GM18517 (cell line): ENCODE results near the gene TTC6.
"Not testable (repeated sequence)": the region's sequence is repeated elsewhere in the genome, so short reads cannot be mapped to it uniquely, and the experiment has no call there.

Experiments
- ATAC-seq: cut with Tn5 transposase; IDR thresholded peaks from one replicate; pipeline ENCODE4 v1.9.1; 2021; ENCODE audit warnings: mild to moderate bottlenecking, moderate library complexity; ENCODE audit not compliant: unreplicated experiment

The TTC6 gene, protein sequence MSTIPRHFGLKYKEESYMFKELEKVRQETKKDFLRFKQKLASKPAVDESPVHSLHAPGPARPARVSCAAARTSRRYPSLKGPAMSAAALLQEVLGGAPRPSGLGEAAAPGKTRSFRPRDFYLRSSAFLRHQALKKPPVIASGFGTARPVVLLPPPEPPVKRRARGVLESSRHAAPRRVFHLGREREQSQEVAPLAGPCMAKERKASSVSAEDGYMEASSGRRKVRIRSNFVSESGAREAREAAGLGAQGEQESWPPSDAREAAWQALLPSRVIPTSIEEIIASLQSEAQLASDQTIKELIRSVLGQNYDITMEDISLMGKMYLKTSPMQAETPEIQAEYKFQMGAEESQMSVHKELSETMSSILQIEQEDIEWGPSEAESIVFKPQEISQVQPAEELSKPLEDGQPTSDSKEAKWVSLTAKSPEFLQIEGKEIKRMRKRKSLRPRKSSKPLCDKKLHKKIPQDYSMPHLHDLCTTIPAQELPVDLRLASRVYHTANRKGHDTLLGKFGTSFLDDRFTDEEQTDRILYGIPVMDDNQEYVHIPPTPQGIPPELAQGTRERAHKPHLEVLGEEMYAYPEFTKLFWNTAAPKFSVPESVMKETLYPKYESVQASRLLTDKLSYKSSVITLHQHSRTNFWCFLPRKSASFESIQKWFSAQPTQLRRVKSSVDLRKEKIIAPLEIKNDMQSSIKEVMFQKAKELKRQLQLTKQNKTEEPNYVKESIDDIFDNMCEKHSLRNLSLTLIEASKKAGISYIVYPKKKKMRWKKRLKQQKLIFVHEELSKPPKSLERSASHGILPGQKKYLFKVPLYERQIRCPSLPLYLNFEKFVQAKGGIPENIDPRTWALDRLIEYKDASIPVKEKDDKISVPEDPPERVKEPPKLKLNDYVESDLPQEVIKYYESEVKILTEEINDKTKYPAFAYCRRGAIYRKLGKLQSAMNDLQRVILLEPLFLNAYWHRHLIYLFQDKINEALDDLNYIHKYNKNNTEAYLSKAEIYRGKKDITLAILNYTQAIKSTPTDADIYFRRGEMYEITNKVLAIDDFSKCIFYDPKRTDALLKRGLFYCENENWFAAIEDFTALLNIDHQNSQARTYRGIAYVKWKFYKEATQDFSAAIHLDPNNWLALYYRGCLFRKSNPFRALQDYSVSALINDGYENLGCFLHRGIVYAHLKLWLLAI (N-terminal part only)

DNA sequence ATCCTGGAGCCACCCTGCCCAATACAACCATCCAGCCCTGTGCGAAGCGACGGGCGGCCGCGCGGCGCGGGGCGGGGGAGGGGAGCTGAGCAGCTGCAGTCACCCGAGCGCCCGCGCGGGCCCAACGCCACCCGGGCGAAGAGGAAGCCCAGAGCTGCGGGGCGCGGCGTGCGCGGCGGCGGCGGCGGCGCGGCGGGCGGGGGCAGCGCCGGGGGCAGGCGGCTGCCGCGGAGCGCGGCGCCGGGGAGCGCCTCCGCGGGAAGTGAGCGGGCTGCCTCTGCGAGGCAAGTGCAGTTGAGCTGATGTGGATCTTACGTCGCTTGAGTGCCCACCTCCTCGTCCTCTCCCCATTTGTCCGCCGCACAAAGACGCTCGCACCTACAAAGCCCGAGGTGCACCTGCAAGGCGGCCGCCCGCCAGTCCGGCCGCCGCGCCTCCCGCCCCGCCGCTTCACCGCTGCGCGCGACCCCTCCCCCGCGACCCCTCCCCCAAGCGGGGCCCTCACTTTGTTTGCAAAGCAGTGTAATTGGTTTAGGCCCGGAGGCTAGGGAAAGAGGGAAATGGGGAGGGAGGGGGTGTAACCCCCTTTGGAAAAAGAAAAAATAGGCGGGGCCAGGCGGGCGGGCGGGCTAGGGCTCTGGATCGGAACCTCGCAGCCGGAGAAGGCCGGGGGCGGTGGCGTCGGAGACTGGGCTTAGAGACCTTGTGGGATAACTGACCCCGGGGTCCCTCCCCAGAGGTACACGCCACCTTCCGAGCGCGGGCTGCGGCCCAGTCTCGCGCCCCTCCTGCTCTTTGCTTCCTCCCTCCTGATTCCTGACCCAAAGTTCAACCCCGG is at the start of gene TTC6, which contains the start of gene FOXA1:
Gene TTC6, plus strand, starts transcription at position 659 of the 838 bp plus-strand sequence. CDS start 26,436 bp downstream, outside the sequence.
Gene FOXA1, minus strand, starts transcription at position 279 of the 838 bp plus-strand sequence. Its CDS starts 277 bp downstream, at position 2.
- no peak for ATAC-seq

DNA sequence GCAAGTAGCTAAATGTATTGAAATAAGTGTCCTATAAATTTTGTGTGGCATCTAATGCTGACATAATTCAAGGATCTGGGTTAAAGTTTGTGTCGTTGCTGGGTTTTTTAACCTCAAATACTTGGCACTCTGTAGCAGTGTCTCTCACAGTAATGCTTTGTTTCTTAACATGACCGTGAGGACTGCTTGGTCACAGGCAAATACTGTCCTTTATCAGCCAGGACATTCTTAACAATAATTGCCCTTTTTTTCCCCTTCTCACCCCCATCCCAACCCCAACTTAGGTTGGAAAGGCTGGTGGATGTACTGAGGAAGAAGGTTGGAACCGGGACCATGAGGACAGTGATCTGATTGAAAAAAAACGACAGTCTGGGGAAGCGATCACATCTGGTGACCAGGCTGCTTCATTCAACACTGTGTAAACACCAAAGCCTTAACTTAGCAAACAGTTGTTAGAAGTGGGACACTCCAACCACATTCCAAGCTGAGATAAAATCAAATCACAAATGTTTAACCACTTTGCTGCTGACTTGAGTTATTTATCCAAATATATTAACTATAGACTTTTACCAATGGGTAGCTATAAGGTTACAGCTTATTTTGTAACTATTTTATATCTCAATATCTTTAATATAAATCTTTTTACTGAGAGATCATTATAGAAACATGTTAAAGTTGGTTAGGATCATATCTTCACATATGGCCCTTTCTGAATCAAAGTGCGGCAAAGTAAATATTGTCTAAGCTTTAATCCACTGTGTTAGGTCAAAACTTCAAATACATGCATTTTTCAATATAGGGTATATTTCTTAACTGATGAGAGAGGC is 48.6 kb upstream of the TTC6 start:
- no peak for ATAC-seq

DNA sequence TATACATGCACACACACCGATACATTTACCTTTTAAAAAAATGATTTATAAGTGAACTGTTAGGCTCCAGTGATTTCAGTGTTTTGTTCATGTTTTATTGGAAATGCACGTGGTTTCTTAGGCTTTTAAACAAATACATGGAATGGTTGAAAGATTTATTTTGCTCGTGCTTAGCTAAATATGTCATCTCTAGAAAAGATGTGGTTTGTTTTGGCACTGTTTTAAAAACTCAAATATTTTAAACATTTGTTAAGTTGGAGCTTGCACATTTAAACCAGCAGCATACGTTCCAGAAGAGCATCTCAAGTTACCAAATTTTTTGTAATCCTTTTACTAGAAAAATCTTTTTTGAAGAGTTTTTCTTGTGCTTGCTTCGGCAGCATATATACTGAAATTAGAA is 44.9 kb upstream of the TTC6 start:
- ATAC-seq = no peak

DNA sequence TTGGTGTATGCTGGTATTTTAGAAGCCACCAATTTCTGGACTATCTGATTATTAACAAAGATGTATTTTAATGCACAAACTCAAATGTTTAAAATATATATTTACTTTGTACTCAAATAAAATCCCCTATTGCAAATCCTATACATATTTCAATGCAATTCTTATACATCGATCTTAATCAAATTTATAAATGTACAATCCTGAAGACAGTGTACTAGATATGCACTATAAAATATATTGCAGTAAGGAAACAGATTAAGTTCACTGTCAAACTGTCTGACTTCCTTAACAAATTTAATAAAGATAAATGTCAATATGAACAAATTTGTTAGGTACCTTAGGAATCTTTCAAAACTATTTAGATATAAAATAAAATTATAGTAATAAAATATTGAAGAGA is 44.3 kb upstream of the TTC6 start:
- no peak for ATAC-seq

DNA sequence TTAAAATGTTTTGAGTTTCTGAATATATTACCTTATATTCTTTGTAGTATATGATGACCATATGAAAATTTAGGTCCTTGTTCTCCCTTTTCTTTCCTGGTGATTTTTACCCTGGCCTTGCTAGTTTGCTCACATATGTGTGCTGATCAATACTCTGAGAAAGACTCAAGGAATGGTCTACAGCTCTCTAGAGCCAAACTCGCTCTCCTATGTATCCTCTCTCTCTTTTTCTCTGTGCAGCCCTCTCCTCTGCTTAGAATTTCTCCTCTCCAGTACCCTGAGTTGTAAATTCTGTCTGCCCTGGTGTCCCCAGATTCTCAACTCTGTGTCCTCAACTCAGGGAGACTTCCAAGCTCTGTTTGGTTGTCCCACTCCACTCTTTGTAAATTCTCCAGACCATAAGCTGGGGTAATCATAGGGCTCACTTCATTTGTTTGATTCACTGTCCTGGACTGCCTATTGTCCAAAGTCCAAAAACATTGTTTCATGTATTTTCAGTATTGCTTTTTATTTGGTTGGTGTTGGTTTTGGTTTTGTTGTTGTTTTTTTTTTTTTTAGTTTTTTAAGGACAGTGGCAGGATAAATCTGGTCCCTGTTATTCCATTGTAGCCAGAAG is 41.4 kb upstream of the TTC6 start:
- no peak for ATAC-seq

DNA sequence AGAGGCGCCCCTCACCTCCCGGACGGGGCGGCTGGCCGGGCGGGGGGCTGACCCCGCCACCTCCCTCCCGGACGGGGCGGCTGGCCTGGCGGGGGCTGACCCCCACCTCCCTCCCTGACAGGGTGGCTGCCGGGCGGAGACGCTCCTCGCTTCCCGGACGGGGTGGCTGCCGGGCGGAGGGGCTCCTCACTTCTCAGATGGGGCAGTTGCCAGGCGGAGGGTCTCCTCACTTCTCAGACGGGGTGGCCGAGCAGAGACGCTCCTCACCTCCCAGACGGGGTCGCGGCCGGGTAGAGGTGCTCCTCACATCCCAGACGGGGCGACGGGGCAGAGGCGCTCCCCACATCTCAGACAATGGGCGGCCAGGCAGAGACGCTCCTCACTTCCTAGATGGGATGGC is 39.8 kb upstream of the TTC6 start:
- ATAC-seq = not testable (repeated sequence)

DNA sequence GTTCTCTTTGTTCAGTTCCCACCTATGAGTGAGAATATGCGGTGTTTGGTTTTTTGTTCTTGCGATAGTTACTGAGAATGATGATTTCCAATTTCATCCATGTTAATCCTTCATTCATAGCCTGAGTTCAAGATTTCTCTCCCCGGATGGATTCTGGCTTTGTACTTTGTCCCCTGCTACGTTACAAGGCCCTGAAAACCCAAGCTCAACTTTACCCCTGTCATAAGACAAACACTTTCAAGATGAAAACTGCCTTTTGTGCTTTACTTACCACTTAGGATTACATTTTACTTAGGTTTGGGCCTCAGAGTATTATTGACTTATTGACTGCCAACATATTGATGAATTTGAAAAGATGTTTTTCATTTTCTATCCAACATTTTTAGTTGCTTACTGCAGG is 36.7 kb upstream of the TTC6 start:
- ATAC-seq = no peak

DNA sequence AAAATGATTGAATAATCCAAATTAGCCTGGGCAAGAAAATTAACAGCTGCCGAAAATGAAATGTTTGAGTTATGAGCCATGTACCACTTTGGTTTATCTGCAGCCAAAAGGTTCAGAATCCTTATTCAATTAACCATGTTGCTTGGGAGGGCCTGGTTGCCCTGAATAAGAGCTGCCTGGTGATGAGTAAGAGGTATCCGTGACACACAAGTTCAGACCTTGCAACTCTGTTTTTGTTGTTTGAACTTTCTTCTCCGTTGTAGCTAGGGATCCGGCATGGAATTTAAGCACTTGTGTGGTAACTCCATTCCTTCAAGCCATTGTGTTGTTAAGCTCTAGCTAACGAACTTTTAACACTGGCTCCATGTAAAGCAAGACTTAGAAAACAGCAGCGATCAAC is 36.0 kb upstream of the TTC6 start:
- ATAC-seq = no peak

DNA sequence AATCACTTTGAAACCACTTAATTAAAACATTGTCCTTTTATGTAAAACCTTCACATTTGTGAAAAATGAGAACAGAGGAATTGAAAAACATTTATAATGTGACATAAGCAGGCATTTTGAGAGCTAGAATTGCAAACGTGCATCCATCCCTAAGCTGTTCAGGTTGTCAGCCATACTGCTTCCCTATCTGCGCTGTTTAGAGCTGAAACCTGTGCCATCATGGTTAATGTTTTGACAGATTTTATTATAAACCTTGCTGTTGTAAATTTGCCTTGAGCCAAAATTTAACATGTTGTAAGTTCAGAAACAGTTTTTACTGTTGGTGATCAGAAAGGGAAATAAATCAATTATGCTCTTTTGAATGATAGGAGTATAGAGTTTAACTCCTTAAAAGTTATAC is 32.2 kb upstream of the TTC6 start:
- no peak for ATAC-seq

DNA sequence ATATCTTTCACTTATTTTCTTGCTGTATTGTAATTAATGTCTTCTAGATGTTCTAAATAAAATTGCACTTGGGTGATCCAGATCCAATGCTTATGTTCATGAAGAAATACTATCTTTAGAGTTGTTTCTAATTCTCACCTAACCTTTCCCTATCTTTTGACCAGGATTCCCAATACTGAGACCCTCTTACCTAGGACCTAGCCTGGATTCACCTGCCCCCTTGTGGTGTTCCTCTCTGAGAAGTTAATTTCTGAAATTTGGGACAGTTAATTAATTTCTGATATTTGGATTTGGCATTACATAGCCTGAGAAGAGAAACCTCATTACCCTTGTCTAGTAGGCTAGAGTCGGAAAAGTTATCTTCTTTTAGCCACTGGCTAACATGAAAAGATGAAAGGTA is 29.9 kb upstream of the TTC6 start:
- ATAC-seq = no peak

DNA sequence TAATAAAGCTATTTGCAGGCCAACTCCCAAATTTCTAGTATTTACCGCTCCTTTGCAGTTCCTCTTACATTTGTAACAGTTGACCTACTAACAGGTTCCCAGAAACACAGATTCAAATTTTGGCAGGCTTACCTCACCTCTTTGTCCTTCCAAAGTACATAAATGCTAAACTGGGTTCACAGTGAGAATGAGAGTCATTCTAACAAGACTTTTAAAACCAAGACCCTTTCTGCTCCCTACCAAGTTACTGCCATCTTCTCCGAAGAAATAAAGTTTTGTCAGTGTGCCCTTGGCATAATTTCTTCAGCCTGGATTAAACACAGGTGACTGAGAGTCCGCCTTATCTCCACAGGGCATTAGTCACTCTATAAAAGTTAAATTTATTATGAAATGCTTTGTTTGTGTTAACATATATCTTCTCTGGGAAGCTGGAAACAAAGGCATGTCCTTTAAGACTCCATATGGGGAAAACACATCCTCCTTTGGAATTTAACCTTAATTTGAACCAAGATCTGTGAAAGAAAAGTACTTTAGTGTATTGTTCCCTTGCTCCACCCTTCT is 28.5 kb upstream of the TTC6 start:
- ATAC-seq = no peak

DNA sequence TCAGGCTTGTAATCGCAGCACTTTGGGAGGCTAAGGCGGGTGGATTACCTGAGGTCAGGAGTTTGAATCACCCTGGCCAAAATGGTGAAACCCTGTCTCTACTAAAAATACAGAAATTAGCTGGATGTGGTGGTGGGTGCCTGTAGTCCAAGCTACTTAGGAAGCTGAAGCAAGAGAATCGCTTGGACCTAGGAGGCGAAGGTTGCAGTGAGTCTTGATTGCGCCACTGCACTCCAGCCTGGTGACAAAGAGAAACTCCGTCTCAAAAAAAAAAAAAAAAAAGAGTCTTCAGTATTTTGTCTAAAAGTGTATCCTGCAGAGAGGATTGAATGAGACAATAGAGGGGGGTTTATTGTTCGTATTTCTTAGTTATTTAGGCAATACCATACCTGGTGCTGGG is 25.7 kb upstream of the TTC6 start:
- no peak for ATAC-seq

DNA sequence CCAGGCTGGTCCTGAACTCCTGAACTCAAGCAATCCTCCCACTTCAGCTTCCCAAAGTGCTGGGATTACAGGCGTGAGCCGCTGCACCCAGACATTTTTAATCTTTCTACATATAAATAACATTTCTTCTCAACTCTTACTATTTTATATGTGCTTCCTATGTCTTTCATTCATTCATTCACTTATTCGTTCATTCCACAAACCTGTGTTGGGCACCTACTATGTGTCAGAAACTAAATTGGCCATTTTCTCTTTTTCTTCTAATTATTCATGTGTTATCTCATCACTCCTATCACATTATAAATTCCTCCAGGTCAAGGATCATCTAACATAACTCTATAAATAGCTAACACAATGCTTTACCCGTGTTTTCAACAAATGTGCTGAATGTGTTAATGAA is 24.0 kb upstream of the TTC6 start:
- no peak for ATAC-seq

DNA sequence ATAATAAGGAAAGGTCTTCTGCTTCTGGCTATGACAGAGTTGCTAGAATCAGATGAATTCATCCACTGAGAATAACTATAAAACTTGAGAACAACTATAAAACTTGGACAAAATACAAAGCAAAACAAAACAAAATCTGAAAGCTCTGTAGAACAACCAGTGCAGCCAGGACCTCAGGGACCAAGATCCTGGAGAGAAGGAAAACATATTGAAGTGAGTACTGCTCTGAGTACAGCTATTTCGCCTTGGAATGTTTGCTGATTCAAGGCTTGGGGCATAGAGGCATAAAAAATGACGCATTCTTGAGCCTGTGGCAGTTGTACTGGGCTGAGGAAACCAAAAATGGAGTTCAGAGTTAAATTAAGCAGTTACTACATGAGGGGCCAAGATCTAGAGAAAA is 22.1 kb upstream of the TTC6 start:
- no peak for ATAC-seq

DNA sequence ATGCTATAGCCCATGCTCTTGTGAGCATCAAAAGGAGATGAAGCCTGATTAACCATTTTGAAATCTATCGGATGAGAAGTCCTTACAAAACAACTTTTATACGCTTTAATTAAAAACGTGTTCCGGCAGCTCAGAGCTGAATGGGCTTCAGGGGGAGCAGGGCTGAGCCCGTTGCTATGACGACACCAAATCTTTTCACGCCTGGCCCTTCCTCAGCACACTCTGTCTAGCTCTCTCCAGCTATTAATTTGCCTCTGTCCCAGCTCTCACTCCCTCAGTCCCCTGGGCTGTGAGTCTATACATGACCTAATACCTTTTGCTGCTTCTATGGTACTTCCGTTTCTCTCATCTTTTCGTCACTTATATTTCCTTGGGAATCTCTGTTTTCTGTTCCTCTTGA is 16.2 kb upstream of the TTC6 start:
- ATAC-seq = no peak

DNA sequence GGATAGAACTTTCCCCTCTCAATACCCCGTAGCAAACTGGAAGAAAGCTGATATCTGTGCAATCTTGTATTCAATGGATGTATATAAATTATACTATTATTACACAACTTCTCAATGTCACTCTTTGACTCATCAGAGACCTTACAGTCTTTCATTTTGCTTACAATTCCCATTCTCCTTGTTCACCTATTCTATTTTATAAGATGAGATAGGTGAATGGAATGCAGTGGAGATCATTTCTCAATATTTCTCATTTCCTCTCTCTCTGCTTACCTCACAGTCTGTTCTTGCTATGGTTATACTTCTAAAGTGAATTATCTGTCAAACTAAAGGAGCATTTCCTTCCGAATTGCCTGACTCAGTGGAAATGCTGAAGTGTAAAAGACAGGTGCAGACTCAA is 15.3 kb upstream of the TTC6 start:
- ATAC-seq = no peak

DNA sequence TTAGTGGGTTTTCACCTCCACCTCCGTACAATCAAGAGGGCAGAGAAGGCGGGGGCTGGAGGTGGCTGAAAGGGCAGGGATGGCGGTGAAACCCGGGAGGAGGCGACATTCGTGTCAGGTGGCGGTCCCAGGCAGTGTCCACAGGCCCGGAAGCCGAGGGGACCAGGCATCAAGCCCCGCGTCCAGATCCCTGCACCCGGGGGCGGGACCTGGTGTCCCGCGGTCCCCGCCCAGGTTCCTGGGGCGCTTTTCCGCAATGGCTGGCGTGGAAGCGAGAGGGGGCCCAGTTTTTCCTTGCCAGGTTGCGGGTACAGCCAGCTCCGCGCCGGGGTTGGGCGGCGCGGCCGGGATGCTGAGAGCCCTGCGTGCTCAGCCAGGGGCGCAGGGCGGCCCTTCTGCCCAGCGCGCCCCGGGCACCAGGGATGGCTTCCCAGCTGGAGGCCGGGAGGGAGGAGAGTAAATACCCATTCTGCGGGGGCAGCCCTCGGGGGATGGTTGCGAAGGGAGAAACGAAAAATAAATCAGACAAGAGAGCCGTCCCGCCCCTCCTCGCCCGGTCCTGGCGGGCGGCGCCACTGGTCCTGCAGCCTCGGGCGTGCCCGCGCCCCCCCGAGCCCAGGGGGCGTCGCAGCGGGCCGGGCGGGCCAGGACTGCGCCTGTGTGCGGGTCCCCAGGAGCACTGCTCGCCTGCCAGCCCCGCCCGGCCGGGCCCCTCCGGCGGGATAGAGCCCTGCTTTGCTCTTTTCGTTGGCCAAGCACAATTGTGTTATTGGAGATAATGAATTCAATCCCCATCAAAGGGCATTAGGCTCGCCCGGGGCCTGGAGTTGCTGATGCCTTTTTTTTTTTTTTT is 11.8 kb upstream of the TTC6 start:
- no peak for ATAC-seq
